HepG2 (cell line): Measurements from ENCODE around the gene NDUFV1. TPM values are rescaled to one million over a fixed set of nuclear protein-coding genes. Genes with fewer than 3 reads are reported as not detected.

Source experiments
- AHR ChIP-seq: IDR thresholded peaks from 2 replicates; pipeline ENCODE4 v1.6.1; 2018; ENCODE audit warnings: missing genetic modification reagents, missing compliant biosample characterization
- GPN1 ChIP-seq: sonication (generic); formaldehyde crosslinking; IDR thresholded peaks from 2 replicates; pipeline ENCODE4 v1.5.1; 2020; ENCODE audit warnings: missing genetic modification reagents, borderline replicate concordance
- HHEX ChIP-seq: IDR thresholded peaks from 2 replicates; pipeline ENCODE4 v1.6.1; 2016; ENCODE audit warnings: control low read depth
- IRX3 ChIP-seq: sonication (generic); formaldehyde crosslinking; IDR thresholded peaks from 2 replicates; pipeline ENCODE4 v1.8.1; 2023; ENCODE audit warnings: mild to moderate bottlenecking, low read depth, missing genetic modification reagents, borderline replicate concordance
- MTA1 ChIP-seq: sonication (generic); formaldehyde crosslinking; IDR thresholded peaks from 2 replicates; pipeline ENCODE4 v1.4.0; 2020; ENCODE audit warnings: missing genetic modification reagents, mild to moderate bottlenecking, borderline replicate concordance
- NFIB ChIP-seq: sonication (generic); formaldehyde crosslinking; IDR thresholded peaks from 2 replicates; pipeline ENCODE4 v1.9.0; 2021; ENCODE audit warnings: missing genetic modification reagents, mild to moderate bottlenecking, borderline replicate concordance
- PPARG ChIP-seq: conservative IDR thresholded peaks from 2 replicates; pipeline ENCODE4 v1.6.1; 2016; ENCODE audit warnings: missing biosample characterization, missing genetic modification reagents
- RBAK ChIP-seq: sonication (generic); formaldehyde crosslinking; IDR thresholded peaks from 2 replicates; pipeline ENCODE4 v1.5.1; 2020; ENCODE audit warnings: mild to moderate bottlenecking, missing genetic modification reagents
- RORA ChIP-seq: sonication (generic); formaldehyde crosslinking; IDR thresholded peaks from 2 replicates; pipeline ENCODE4 v1.5.0; 2020; ENCODE audit warnings: mild to moderate bottlenecking, missing genetic modification reagents, moderate library complexity
- SMARCC2 ChIP-seq: fragments of 450-650 bp; IDR thresholded peaks from 2 replicates; pipeline ENCODE4 v1.6.1; 2017; ENCODE audit warnings: antibody characterized with exemption, mild to moderate bottlenecking
- SRF ChIP-seq: IDR thresholded peaks from 2 replicates; pipeline ENCODE4 v1.6.1; 2011; ENCODE audit warnings: mild to moderate bottlenecking, low read depth, low read length, moderate library complexity
- ZMYM4 ChIP-seq: sonication (generic); formaldehyde crosslinking; IDR thresholded peaks from 2 replicates; pipeline ENCODE4 v1.8.1; 2023; ENCODE audit warnings: mild to moderate bottlenecking, missing genetic modification reagents
- ZNF138 ChIP-seq: sonication (generic); formaldehyde crosslinking; IDR thresholded peaks from 2 replicates; pipeline ENCODE4 v1.5.0; 2020; ENCODE audit warnings: mild to moderate bottlenecking, low read depth, missing genetic modification reagents
- ZNF460 ChIP-seq: sonication (generic); formaldehyde crosslinking; IDR thresholded peaks from 2 replicates; pipeline ENCODE4 v1.5.1; 2020; ENCODE audit warnings: missing genetic modification reagents, mild to moderate bottlenecking, borderline replicate concordance
- ZNF570 ChIP-seq: sonication (generic); formaldehyde crosslinking; IDR thresholded peaks from 2 replicates; pipeline ENCODE4 v1.4.0; 2020; ENCODE audit warnings: mild to moderate bottlenecking, missing genetic modification reagents, borderline replicate concordance
- ZNF713 ChIP-seq: sonication (generic); formaldehyde crosslinking; IDR thresholded peaks from 2 replicates; pipeline ENCODE4 v1.4.0; 2020; ENCODE audit warnings: mild to moderate bottlenecking, missing genetic modification reagents
- ZNF766 ChIP-seq: sonication (generic); formaldehyde crosslinking; IDR thresholded peaks from 2 replicates; pipeline ENCODE4 v1.5.0; 2020; ENCODE audit warnings: missing genetic modification reagents, borderline replicate concordance
- polyA plus RNA-seq, 8 experiments: library from polyadenylated mRNA; depleted of rRNA in 3 of 8; stranded (reverse) in 7 of 8; unstranded in 1 of 8; fragments of >200 nt; fragmentation: Illumina TruSeq in 4 of 8; extraction: Trizol in 4 of 8; gene quantifications; 2 replicates each; pipeline versions ENCODE4 v1.2.1 to v1.2.3, GENCODE V29; 2011 to 2016; ENCODE audit warnings: low read depth in 4 of 8, missing spikeins in 1 of 8, mixed read lengths in 1 of 8; ENCODE audit not compliant: insufficient read depth in 1 of 8
- total RNA-seq, 5 experiments: library from RNA; depleted of rRNA; stranded (reverse); fragments of >200 nt; fragmentation: Illumina TruSeq; extraction: Trizol; gene quantifications; 2 replicates each; pipeline ENCODE4 v1.2.3, GENCODE V29; 2016; ENCODE audit warnings: low read depth in 1 of 5
- TF ChIP-seq, protein P1 (sequence below): sonication (generic); formaldehyde crosslinking; IDR thresholded peaks from 2 replicates; pipeline ENCODE4 v1.8.0; 2022; ENCODE audit warnings: missing genetic modification reagents, mild to moderate bottlenecking, borderline replicate concordance
- TF ChIP-seq, protein P2 (sequence below): sonication (generic); formaldehyde crosslinking; IDR thresholded peaks from 2 replicates; pipeline ENCODE4 v1.4.0; 2020; ENCODE audit warnings: missing genetic modification reagents
- TF ChIP-seq, protein P3 (sequence below): sonication (generic); formaldehyde crosslinking; IDR thresholded peaks from 2 replicates; pipeline ENCODE4 v1.5.1; 2020; ENCODE audit warnings: mild to moderate bottlenecking, missing genetic modification reagents, borderline replicate concordance

The NDUFV1 gene
- total and polyA plus RNA-seq, 2 of the 13 experiments (the other 11 are each of a cell fraction or from before 2014, with no cell fraction given): 88.9 to 137 TPM

DNA sequence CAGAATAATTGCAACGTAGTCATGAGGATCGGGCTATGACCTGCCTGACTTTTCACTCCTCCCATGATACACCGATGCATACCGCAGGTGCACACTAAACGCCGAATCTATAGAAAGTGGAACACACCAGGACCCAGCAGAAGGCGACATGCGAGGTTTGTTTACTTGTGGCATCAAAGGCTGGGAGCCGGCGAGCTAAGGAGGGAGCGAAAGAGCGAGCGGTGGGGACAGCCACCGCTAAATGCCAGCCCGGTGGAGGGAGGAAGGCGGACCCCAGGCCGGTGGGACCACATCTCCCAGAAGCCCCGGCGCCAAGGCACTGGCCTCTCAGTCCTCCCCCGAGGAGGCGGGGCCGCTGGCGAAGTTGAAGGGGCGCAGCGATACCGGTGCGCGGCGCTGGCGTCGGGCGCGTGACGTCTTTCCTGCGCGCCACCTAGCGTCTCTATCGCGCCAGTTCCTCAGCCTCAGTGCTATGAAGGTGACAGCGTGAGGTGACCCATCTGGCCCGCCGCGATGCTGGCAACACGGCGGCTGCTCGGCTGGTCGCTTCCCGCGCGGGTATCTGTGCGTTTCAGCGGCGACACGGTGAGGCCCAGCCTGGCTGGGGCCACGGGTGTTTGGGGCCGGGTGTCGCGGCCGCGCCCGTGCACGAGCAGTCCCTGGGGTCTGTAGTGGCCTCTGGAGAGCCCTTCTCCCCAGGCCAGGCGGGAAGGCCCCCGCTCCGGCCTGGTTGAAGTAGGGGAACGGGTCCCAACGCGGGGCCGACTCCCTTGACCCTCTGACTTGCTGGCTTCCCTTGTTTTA, at the start of gene NDUFV1 (continued):
- TF ChIP-seq, protein P1, sequence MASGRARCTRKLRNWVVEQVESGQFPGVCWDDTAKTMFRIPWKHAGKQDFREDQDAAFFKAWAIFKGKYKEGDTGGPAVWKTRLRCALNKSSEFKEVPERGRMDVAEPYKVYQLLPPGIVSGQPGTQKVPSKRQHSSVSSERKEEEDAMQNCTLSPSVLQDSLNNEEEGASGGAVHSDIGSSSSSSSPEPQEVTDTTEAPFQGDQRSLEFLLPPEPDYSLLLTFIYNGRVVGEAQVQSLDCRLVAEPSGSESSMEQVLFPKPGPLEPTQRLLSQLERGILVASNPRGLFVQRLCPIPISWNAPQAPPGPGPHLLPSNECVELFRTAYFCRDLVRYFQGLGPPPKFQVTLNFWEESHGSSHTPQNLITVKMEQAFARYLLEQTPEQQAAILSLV (CRISPR knock-in tag): peak; percentile 90; the same call in 1 of the 2 replicates
- TF ChIP-seq RORA (CRISPR knock-in tag): no peak
- no peak for TF ChIP-seq HHEX
- peak; percentile 61; the same call in 1 of the 2 replicates for TF ChIP-seq ZMYM4
- no peak for TF ChIP-seq ZNF570
- TF ChIP-seq, protein P2, sequence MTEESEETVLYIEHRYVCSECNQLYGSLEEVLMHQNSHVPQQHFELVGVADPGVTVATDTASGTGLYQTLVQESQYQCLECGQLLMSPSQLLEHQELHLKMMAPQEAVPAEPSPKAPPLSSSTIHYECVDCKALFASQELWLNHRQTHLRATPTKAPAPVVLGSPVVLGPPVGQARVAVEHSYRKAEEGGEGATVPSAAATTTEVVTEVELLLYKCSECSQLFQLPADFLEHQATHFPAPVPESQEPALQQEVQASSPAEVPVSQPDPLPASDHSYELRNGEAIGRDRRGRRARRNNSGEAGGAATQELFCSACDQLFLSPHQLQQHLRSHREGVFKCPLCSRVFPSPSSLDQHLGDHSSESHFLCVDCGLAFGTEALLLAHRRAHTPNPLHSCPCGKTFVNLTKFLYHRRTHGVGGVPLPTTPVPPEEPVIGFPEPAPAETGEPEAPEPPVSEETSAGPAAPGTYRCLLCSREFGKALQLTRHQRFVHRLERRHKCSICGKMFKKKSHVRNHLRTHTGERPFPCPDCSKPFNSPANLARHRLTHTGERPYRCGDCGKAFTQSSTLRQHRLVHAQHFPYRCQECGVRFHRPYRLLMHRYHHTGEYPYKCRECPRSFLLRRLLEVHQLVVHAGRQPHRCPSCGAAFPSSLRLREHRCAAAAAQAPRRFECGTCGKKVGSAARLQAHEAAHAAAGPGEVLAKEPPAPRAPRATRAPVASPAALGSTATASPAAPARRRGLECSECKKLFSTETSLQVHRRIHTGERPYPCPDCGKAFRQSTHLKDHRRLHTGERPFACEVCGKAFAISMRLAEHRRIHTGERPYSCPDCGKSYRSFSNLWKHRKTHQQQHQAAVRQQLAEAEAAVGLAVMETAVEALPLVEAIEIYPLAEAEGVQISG (CRISPR knock-in tag): peak; percentile 94
- no peak for TF ChIP-seq GPN1 (CRISPR knock-in tag)
- no peak; the same call in 1 of the 2 replicates for TF ChIP-seq ZNF713 (CRISPR knock-in tag)
- 0 out of 2 replicates have a peak, but pooled peaks have one; percentile 38 for TF ChIP-seq MTA1 (CRISPR knock-in tag)
- TF ChIP-seq SMARCC2: no peak
- TF ChIP-seq IRX3 (CRISPR knock-in tag): peak; percentile 60; the same call in 1 of the 2 replicates
- TF ChIP-seq RBAK (CRISPR knock-in tag): no peak; the same call in 1 of the 2 replicates
- TF ChIP-seq, protein P3, sequence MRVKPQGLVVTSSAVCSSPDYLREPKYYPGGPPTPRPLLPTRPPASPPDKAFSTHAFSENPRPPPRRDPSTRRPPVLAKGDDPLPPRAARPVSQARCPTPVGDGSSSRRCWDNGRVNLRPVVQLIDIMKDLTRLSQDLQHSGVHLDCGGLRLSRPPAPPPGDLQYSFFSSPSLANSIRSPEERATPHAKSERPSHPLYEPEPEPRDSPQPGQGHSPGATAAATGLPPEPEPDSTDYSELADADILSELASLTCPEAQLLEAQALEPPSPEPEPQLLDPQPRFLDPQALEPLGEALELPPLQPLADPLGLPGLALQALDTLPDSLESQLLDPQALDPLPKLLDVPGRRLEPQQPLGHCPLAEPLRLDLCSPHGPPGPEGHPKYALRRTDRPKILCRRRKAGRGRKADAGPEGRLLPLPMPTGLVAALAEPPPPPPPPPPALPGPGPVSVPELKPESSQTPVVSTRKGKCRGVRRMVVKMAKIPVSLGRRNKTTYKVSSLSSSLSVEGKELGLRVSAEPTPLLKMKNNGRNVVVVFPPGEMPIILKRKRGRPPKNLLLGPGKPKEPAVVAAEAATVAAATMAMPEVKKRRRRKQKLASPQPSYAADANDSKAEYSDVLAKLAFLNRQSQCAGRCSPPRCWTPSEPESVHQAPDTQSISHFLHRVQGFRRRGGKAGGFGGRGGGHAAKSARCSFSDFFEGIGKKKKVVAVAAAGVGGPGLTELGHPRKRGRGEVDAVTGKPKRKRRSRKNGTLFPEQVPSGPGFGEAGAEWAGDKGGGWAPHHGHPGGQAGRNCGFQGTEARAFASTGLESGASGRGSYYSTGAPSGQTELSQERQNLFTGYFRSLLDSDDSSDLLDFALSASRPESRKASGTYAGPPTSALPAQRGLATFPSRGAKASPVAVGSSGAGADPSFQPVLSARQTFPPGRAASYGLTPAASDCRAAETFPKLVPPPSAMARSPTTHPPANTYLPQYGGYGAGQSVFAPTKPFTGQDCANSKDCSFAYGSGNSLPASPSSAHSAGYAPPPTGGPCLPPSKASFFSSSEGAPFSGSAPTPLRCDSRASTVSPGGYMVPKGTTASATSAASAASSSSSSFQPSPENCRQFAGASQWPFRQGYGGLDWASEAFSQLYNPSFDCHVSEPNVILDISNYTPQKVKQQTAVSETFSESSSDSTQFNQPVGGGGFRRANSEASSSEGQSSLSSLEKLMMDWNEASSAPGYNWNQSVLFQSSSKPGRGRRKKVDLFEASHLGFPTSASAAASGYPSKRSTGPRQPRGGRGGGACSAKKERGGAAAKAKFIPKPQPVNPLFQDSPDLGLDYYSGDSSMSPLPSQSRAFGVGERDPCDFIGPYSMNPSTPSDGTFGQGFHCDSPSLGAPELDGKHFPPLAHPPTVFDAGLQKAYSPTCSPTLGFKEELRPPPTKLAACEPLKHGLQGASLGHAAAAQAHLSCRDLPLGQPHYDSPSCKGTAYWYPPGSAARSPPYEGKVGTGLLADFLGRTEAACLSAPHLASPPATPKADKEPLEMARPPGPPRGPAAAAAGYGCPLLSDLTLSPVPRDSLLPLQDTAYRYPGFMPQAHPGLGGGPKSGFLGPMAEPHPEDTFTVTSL (CRISPR knock-in tag): no peak
- no peak for TF ChIP-seq ZNF460
- no peak for TF ChIP-seq NFIB (CRISPR knock-in tag)
- no peak for TF ChIP-seq SRF
- TF ChIP-seq ZNF138 (CRISPR knock-in tag): peak; percentile 69; the same call in 1 of the 2 replicates
- TF ChIP-seq PPARG (CRISPR knock-in tag): 0 out of 2 replicates have a peak, but pooled peaks have one; percentile 65
- 0 out of 2 replicates have a peak, but pooled peaks have one; percentile 52 for TF ChIP-seq AHR (CRISPR knock-in tag)
- peak; percentile 58; the same call in 1 of the 2 replicates for TF ChIP-seq ZNF766 (CRISPR knock-in tag)
